GM12891 (cell line): Measurements from ENCODE around the gene SHLD1.

ENCODE experiments used
- PAX5 ChIP-seq: IDR thresholded peaks from 2 replicates; pipeline ENCODE4 v1.6.1; 2011; ENCODE audit warnings: low read length, moderate library complexity, mild to moderate bottlenecking; ENCODE audit not compliant: insufficient read depth, severe bottlenecking
- POLR2A ChIP-seq: IDR thresholded peaks from 2 replicates; pipeline ENCODE4 v1.6.1; 2011; ENCODE audit warnings: low read depth, low read length, control low read depth
- POLR2AphosphoS5 ChIP-seq: IDR thresholded peaks from 2 replicates; pipeline ENCODE4 v1.6.1; 2011; ENCODE audit warnings: low read depth, low read length, control low read depth
- SPI1 ChIP-seq: IDR thresholded peaks from 2 replicates; pipeline ENCODE4 v1.6.1; 2011; ENCODE audit warnings: low read depth, low read length, control low read depth
- TAF1 ChIP-seq: IDR thresholded peaks from 2 replicates; pipeline ENCODE4 v1.6.1; 2011; ENCODE audit warnings: low read depth, low read length, control low read depth

DNA sequence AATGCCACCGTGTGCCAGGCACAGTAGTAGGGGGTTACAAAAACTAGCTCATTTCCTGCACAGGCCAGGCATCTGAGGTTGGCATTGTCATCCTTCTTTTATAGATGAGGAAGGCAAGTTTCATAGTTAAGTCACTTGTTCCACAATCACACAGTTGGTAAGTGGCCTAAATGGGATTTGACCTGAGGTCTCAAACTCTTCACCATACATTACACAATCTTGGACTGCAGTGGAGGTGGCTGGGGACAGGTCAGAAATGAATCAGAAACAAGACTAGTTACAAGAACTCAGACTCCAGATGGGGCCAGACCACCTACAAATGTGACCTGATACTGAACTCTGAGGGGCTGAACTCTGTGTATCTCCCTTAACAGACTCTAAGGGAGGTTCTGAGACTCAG, 150.7 kb downstream of the SHLD1 start:
- TF ChIP-seq POLR2AphosphoS5, result no peak
- no peak for TF ChIP-seq POLR2A
- TF ChIP-seq TAF1, result no peak
- TF ChIP-seq PAX5, result no peak
- TF ChIP-seq SPI1, result no peak
